HG03354 (cell line): ENCODE measurements around the gene SNX24.
"Not testable (repeated sequence)": the region's sequence is repeated elsewhere in the genome, so short reads cannot be mapped to it uniquely, and the experiment has no call there.

Experiments
- ATAC-seq: cut with Tn5 transposase; IDR thresholded peaks from one replicate; pipeline ENCODE4 v1.9.1; 2021; ENCODE audit warnings: mild to moderate bottlenecking; ENCODE audit not compliant: unreplicated experiment, poor library complexity, severe bottlenecking

SNX24 gene

DNA sequence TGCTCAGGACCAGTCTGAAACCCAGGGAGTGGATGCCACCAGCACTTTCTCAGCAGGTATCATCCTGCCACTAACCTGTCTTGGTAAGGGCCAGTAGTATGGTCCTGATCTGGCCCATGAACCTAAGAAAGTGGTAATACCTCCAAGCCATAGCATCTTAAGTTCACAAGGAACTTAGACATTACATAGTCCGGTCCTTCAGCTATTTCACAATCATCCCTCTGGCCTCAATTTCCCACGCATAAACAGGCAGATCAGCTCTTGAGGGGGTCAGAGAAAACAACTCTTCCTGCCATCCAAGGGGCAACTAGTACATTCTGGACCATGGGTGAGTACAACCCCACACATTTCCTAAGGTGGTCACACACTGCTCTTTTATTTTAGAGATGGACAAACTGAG, 102.9 kb downstream of the SNX24 start:
- no peak for ATAC-seq

DNA sequence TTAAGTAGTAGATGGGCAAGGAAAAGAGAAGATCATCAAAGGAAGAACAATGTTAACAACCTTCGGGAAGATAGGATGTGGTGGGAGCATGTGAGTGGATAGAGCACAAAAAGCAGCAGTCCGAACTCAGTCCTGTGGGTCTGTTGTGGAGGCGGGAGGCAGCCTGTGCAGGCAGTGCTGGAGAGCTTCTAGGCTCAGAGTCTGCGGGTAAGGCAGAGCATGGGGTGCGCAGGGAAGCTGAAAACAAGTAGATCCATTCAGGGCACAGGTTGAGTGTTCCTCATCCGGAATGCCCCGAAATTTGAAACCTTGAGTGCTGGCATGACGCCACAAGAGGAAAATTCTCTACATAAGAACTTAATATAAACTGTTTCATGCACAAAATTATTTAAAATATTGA, 106.2 kb downstream of the SNX24 start:
- no peak for ATAC-seq

DNA sequence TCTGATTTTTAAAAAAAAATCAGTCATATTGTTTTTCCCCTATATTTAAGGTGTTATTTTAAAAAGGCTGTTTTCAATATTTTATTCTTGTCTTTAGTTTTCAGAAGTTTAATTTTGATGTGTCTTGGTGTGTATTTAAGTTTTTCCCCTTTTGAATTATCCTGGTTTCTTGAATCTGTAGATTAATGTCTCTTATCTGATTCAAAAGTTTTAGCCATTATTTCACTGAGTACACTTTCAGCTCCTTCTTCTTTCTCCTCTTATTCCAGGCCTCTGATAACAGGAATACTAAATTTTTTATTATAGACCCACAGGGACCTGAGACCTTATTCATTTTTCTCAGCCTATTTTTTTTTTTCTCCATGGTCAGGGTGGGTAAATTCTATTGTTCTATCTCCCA, 109.3 kb downstream of the SNX24 start:
- ATAC-seq: no peak

DNA sequence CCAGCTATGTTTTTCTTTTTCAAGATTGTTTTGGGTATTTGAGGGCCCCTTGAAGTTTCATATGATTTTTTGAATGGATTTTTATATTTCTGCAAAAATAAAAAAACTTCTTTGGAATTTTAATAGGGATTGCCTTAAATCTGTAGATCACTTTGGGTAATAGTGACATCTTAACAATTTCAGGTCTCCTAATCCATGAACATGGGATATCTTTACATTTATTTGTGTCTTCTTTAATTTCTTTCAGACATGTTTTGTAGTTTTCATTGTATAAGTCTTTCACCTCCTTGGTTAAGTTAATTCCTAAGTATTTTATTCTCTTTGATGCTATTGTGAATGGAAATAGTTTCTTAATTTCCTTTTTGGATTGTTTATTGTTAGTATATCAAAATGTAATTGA, 112.0 kb downstream of the SNX24 start:
- no peak for ATAC-seq

DNA sequence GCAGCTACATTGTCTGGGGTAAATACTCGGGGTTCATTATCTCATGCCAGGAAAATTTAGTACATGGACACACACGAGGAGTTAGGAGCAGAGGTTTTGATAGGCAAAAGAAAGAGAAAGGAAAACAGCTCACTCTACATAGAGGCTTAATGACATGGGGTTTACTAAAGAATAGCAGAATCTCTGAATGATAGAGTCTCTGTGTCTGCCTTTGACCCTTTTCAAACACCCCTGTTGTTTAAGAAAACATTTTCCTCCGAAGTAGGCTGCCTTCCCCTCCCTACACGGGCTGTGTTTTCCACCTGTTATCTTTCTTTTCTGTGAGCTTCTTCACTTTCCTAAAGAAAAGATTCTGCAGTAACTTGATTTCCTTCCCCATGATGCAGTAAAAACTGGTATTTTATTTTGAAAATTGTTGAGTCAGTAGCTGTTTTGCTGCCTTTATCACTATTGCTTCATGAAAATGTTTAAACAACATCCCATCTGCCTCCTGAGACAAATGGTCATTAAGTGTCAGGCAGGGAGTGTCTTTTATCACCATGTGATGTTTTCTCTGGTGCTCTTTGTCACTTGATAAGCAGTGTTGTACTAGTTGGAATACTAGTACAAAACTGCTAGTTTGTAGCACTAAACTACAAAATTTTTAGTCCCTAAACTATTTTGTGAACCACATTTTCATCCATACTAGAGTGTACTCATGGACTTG, 114.5 kb downstream of the SNX24 start:
- ATAC-seq: no peak

DNA sequence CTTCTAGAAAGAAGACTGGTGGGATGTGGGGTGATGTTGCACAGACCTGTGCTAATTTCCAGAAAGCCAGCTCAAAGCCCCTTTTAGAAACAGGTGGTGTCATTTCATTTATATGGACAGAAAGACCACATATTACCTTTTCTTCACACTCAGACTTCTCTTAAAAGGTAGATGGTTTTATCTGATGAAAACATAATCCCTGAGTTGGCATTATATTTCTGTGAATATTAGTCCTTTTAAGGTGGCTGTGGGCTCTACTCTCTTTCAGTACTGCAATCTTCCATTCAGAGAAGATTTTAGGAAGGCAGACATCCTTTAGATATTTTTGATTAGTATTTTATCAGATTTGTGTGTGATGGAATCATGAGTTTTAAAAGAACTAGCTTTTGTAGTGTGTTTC, 117.9 kb downstream of the SNX24 start:
- no peak for ATAC-seq

DNA sequence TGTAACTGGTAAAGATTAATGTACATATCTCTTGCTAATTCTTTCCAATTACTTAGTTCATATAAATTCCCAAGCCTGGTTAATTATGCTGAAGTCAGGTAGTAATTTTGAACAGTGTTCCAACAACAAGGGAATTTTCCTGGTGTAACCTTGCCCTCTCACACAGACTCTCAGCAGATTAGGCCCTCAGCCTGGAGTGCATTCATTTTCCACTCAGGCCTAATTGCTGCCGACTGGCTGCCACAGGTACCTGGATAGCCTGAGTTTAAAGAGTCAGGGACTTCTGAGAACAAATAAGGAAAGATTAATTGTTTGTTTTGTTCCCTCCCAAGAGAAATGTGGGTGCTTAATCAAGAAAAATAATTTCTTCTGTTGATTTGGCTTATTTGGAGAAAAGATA, 119.7 kb downstream of the SNX24 start:
- no peak for ATAC-seq

DNA sequence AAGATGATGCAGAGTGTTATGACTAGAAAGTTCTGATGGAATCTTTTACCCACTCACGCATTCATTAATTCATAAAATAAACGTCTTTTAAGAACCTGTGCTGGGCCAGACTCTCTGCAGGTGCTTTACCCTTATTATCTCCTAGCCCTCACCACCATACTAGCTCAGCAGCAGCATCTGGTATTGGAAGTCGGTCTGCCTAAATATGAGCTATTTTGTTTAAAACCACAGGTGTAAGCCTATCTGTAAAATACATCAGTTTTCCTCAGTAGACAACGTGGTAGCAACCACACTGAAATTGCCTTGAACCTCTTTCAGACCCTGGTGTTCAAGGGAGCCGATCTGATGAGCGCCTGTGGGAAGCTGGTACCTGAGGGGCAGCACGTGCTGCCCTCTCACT, 121.7 kb downstream of the SNX24 start:
- peak; percentile 45 for ATAC-seq

DNA sequence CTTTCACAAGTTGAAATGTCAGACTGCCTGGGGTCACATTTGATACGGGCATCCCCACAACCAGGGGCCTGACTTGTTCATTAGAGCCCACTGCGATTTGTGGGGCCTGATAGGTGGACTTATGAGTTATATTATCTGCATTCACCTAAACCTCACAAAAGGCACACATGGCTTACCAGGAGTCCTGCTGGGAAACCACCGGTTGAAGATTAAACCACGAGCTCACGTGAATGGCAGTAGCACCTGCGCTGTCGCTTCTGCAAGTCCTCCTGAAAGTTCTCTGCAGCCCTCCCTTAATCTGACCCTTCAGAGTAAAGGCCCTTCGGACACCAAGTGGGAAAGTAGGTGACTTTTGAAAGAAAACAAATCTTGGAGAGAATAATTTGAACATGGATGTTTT, 122.2 kb downstream of the SNX24 start:
- peak; percentile 98 for ATAC-seq

DNA sequence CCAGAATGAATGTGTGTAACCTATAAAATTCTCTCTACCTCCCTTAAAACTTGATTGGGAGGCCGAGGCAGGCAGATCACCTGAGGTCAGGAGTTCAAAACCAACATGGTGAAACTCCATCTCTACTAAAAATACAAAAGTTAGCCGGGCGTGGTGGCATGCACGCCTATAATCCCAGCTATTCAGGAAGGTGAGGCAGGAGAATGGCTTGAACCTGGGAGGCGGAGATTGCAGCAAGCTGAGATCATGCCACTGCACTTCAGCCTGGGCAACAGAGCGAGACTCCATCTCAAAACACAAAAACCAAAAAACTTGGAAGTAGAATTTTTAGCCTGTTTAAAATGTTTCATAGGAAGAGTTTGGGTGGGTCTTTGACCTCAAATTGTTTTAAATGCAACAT, 122.6 kb downstream of the SNX24 start:
- peak; percentile 7 for ATAC-seq

DNA sequence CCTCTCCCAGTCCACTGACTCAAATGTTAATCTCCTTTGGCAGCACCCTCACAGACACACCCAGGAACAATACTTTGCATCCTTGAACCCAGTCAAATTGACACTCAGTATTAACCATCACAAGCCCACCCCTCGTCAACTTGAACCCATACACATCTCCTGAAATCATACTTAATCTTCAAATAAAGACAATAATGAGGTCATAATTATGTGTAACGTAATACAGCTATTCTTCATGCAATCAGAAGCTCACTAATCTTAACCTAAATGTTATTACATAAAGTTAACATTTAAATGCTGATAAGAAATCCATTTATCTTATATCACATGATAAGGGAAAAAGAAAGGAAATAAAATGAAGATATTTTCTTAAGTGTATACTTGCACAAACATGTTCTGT, 125.9 kb downstream of the SNX24 start:
- ATAC-seq: no peak

DNA sequence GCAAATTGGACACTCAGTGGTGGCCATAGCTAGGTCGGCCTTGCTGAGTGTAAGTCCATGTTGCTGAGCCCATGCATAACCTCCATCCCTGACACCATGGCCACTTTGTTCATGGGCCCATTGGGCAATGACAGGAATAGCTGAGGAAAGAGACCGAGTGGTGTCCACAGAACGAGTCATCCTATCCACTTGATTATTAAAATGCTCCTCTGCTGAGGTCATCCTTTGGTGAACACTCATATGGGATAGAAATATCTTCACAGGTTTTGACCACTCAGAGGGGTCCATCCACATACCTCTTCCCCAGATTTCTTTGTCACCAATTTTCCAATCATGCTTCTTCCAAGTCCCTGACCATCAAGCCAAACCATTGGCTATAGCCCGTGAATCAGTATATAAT, 127.5 kb downstream of the SNX24 start:
- no peak for ATAC-seq

DNA sequence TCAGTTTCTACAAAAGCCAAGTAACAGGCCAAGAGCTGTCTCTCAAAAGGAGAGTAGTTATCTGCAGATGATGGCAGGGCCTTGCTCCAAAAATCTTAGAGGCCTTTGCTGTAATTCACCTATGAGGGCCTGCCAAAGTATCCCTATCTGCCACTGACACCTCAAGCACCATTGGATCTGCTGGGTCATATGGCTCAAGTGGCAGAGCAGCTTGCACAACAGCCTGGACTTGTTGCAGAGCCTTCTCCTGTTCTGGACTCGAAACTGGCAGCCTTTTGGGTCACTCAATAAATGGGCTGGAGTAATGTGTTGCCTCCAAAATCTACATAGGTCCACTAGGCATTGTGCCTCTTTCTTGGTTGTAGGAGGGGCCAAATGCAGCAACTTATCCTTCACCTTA, 128.3 kb downstream of the SNX24 start:
- not testable (repeated sequence) for ATAC-seq

DNA sequence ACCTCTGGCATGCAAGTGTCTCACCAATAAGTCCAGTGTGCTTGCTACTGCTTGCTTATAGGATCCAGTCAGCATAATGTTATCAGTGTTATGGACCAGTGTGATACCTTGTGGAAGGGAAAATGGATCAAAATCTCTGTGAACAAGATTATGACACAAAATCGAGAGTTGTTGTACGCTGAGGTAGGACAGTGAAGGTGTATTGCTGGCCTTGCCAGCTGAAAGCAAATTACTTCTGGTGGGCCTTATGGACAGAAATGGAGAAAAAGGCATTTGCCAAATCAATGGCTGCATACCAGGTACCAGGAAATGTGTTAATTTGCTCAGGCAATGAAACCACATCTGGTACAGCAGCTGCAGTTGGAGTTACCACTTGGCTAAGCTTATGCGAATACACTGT, 128.8 kb downstream of the SNX24 start:
- not testable (repeated sequence) for ATAC-seq

DNA sequence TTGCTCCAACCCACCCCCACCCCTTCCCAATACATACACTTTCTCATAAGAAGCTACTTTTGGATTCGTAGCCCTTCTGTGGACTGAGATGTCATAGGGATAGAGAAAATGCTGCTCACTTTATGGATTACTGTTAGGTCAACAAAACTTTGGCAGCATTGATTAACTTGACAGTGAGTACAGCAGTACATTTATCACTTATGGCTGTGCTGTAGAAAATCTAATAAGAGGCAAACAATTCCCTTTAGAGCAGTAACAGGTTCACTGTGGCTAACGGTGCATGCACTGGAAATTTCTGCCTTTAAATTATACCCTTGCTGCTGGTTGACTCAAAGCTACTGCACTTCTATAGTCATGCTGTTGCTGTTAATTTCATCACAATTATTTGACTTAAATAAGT, 131.9 kb downstream of the SNX24 start:
- no peak for ATAC-seq

DNA sequence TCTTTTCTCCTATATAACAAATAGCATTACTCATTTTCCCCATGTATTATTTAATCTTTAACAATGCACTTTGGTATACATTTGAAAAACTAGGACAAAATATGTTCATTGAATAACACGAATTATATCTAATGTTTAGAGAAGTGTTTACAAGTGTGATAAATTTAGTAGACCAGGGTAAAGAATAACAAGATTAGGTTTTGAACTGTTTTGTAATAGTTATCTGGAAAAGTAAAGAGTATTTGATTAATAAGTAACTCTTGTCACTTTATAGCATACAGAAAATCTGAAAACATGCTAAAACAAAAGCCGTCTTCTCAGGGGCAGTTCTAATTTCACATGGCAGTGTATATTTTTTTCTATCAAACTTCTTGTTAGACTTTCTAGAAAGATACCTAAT, 132.7 kb downstream of the SNX24 start:
- no peak for ATAC-seq

DNA sequence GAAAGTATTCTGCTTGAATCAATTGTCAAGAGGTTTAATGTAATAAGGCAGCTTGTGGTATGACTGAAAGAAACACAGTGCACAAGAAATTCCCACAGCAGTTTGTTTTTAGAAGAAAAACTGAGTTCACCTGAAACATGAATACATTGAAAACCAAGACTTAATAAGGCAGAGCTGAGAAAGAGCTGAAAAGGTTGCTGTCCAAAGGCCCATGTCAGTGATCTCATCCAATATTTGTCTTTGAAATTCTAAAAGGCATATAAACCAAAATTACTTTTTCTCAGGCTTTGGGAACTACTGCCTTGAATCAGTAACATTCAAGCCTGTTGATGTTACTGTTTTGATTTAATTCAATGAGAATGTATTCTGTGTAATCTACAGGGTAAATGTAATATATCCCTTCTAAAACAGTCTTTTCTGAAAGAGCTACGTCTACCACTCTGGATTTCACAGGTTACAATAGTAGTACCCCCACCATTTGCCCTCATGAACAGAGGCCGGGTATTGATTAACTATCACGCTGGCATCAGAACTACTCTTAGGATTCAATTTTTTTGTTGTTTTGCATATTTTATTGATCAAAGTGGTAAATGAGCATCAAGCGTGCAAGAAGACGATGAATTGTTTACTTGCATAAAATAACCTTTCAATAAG, 133.4 kb downstream of the SNX24 start:
- no peak for ATAC-seq

DNA sequence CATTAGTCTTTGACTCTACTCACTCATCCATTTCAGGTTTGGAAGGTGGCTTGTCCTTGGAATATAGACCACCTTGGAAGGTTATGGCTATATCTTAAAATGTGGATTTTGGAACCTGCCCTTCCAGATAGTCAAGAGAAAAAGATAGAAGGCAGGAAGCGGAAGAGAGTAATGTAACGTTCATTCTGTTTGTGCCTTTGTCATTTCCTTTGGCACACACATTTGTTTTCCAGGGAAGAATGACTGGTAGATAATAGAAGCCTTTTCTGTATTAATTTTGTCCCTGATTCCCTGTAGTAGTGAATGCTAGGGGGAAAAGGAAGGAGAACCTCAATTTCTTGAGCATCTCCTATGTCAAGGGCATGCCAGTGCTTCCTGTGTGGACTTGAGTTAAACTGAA, 136.4 kb downstream of the SNX24 start:
- ATAC-seq: no peak

DNA sequence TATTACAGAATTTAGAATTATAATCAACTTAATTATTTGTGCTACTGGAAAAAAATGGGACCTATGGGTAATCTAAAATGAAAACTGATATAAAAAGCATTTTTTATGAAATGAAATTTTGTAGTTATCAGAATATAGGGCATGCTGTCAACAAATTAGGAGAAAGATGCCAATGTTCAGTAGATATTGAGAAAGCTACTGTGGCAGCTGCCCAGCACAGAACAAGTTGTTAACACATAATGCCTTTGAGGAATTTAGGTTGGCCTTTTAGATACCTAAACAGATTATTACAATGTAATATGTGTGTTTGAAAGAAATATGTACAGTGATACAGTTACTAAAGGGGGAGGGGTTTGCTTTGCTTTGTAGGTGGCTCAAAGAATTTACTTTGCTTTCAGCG, 137.0 kb downstream of the SNX24 start:
- ATAC-seq: no peak

DNA sequence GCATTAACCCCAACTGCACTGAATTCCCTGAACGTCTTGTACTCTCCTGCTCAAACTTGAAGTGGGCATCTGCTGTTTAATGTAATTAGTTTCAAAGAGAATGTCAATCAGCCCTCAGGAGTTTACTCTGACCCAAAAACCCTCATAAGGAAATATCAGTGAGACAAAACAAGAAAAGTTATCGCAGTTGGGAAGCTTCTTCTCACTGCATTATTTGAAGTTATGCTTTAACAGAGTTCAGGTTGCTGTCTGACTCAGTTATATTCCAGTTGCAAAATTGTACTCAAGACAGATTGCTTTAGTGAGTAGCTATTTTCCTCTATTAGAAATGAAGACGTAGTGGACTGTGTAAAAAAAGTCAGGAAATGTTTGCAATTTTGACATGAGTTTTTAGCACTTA, 139.0 kb downstream of the SNX24 start:
- ATAC-seq: peak; percentile 28

DNA sequence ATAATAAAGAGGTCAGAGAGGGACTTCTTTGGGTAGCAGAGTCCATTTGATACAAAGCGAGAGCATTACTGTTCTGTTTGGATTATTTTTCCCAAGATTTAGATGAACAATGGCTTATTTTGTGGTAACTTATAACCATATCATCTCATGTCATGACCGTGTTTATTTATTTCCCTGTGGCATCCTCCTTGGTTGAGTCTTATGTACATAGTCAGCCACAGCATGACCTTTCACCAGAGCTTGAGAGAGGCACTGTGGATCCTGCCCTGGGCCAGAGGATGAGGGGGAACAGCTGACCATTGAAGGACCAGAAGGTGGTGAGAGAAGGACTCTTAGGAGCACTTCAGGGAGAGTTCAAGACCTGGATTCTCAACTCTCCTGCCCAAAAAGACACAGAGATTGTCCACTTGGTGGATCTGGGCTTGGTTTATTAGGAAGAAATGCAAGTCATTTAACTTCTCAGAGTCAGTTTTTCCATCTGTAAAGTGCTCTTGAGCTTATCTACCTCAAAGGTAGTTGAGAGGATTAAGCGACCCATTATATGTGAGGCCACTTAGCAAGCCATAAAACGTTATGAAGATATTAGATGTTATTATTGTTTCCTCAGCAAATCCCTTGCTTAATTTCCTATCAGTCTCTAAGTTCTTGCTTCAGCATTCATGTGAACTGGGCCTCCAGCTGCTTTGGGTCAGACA, 139.7 kb downstream of the SNX24 start:
- ATAC-seq: no peak
